GM12801 (cell line): ENCODE data around the gene THRB.

Experiments used
- CTCF ChIP-seq: IDR thresholded peaks from one replicate; pipeline ENCODE4 v1.5.1; 2011; ENCODE audit warnings: control low read depth; ENCODE audit not compliant: insufficient read length; ENCODE audit errors: extremely low read depth

THRB gene

GRCh38 chr3:24529210-24529609, 34.6 kb upstream of the THRB start:
- TF ChIP-seq CTCF: no peak

DNA sequence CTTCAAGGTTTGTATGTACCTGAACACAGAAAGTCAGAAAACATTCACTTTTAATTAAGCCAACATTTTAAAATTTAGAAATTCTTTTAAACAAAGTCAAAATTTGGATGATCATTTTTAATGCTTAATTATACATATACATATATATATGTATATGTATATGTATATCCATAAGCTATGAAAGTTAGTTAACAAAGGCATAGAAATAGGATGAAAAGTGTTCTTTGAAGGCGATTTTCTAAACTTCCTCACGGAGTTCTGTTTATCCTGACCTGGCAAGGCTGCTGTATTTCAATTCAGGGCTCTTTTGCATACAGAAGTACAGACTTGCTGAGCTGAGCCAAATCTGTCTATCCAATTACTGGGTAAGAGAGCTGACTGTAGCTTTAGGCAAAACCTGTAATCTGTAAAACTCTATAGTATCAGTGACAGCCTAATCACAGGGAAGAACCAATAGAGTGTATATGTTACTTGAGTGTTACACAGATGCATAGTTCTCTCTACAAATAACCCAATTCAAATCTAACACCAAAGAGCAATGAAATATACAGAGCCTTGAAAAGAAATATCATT, 32.1 kb upstream of the THRB start:
- no peak for TF ChIP-seq CTCF

DNA sequence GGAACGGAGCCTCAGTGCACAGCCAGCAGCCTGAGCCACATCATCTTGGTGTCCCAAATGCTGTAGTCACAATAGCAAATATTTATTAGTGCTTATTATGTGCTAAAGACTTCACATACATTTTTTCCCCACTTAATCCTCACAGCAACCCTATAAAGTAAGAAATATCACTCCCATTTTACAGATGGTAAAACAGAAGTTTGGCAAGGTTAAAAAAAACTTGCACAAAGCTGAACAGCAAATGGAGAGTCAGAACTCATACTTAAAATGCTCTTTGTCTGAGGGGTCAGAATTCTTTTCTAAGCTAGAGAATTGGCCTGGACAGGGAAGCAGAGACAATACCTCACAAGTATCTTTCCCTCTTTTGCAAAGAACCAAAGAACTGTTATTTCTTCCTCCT, 30.9 kb upstream of the THRB start:
- no peak for TF ChIP-seq CTCF

DNA sequence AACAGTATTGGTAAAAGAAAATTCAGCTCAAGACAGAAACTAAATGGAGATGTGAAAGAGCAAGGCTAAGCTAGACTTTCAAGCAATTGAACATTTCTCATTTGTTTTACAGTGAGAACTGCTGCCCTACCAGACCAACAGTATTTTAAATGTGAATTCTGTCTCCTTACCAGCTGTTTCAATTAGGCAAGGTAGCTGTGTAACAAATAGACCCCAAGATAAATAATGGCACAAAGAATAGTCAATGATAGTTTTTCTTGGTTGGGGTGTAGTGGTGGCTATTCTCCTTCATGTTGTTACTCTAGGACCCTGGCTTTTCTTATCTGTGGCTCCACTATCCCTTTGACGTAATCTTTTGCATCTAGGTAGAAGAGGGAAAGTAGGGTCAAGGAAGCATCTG, 30.4 kb upstream of the THRB start:
- TF ChIP-seq CTCF: no peak

- no peak for TF ChIP-seq CTCF
These were observed 29.5 kb upstream of the THRB start for GRCh38 chr3:24523988-24524727.

DNA sequence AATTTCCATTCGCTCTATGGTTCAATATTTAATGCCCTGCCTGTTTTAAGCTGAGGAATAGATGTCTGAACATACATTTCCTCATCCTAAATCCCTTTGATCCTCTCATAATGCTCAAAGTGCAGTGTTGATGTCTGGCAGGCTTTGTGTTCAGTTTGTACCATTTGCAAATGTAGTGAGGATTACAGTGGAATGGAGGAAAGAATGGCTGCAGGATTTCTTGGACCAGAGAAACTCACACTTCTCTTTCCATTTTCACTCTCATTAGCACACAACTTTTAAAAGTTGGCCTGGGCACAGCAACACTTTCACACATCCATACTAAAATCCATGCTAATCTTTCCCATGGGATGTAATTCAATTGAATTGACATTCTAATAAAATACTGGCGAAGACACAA, 28.6 kb upstream of the THRB start:
- no peak for TF ChIP-seq CTCF

GRCh38 chr3:24522146-24522579, 27.5 kb upstream of the THRB start:
- TF ChIP-seq CTCF: no peak
